Activated T-cell treated with anti-CD3 and anti-CD28 coated beads for 24 hours (primary cell): ENCODE data around the gene PRIM2.
"Not testable (repeated sequence)": the region's sequence is repeated elsewhere in the genome, so short reads cannot be mapped to it uniquely, and the experiment has no call there.

ENCODE experiments used
- DNase-seq: peaks from one replicate; pipeline ENCODE4 v3.0.0-alpha.2; 2020; ENCODE audit warnings: low read depth

PRIM2 gene

GRCh38 chr6:57365076-57365583 lies 47.7 kb downstream of the PRIM2 start:
- not testable (repeated sequence) for DNase-seq

GRCh38 chr6:57368965-57369731 lies 51.7 kb downstream of the PRIM2 start:
- not testable (repeated sequence) for DNase-seq

DNA sequence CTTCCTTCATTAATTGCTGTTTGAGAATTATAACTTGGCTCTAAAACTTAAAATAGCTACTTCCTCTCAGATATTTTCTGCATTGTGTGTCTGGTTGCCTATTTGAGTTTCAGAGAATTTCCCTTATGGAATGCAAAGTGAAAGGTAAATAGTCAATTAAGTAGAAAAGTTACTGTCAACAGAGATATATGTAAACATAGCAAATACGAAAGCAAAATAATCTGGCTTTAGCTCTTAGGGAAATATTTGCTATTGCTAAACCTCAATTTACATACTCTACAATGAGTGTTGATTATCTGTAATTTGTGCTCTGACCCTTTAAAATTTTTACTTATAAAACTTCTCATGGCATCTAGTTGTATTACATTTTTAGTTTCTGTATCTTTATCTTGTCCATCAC lies 54.3 kb downstream of the PRIM2 start:
- not testable (repeated sequence) for DNase-seq

- DNase-seq, result not testable (repeated sequence)
Measured at GRCh38 chr6:57374764-57375163, 57.3 kb downstream of the PRIM2 start.

DNA sequence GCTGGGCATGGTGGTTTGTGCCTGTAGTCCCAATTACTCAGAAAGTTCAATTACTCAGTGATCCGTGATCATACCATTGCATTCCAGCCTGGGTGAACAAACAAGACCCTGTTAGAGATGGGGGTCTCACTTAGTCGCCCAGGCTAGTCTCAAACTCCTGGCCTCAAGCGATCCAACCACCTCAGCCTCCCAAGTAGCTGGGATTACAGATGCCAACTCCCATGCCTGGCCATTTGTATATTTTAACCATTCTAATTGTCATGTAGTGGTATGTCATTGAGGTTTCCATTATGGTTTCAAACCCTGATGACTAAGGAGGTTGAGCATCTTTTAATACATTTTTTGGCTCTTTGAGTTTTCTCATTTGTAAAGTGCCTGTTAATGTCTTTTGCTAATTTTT lies 58.7 kb downstream of the PRIM2 start:
- DNase-seq, result not testable (repeated sequence)

GRCh38 chr6:57389038-57389592 lies 71.7 kb downstream of the PRIM2 start:
- DNase-seq, result not testable (repeated sequence)

DNA sequence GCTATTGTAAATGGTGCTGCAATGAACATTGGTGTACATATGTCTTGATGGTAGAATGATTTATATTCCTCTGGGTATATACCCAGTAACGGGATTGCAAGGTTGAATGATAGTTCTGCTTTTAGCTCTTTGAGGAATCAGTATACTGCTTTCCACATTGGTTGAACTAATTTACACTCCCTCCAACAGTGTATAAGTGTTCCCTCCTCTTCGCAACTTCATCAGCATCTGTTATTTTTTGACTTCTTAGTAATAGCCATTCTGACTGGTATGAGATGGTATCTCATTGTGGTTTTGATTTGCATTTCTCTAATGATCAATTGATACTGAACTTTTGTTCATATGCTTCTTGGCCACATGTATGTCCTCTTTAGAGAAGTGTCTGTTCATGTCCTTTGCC lies 73.4 kb downstream of the PRIM2 start:
- DNase-seq, result not testable (repeated sequence)

GRCh38 chr6:57392047-57392446 lies 74.6 kb downstream of the PRIM2 start:
- DNase-seq, result not testable (repeated sequence)

- not testable (repeated sequence) for DNase-seq
Measured at GRCh38 chr6:57419341-57419740, 101.9 kb downstream of the PRIM2 start.

DNA sequence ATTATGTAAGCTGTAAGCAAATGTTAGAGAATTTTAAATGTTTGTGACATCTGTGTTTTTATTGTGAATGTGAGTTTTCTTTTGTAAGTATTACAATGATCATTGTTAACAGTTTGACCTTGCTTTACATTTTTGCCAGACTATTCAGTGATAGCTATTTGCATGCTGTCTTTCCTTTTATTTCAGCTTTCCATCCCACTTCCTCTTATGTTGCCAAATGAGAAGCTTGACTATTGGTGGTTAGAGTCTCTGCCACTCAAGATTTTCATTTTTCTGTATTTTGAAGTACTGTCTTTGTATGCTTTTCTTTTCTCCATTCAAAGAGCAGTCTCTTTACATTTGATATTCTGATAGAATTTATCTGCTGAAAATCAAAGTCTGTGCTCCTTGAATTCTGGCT lies 104.1 kb downstream of the PRIM2 start:
- no peak for DNase-seq

- no peak for DNase-seq
Measured at GRCh38 chr6:57423468-57423867, 106.0 kb downstream of the PRIM2 start.

- not testable (repeated sequence) for DNase-seq
Measured at GRCh38 chr6:57431742-57432141, 114.3 kb downstream of the PRIM2 start.

GRCh38 chr6:57432157-57432556 lies 114.7 kb downstream of the PRIM2 start:
- DNase-seq, result no peak

DNA sequence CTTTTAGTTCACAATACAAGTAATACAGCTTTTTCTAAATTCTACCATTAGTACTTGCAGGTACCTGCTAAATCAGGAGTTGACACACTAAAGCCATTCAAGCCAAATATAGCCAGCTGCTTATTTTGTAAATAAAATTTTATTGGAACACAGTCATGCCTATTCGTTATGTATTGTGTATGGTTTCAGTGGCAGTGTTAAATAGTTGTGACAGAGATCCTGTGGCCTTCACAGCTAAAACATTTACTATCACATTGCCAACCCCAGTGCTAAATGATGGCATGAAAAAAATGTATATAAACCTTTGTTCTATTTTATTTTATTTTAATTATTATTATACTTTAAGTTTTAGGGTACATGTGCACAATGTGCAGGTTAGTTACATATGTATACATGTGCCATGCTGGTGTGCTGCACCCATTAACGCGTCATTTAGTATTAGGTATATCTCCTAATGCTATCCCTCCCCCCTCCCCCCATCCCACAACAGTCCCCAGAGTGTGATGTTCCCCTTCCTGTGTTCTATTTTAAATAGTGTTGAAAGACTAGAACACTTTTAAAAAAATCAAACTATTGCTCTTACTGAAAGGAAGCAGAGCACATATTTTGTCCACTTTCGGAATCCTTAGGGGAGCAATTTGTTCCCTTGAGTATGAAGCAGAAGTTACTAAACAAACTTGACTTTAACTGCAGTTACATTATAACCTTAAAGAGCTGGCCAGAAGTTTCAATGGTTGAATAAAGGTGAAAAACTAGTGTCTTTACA lies 115.7 kb downstream of the PRIM2 start:
- no peak for DNase-seq

DNA sequence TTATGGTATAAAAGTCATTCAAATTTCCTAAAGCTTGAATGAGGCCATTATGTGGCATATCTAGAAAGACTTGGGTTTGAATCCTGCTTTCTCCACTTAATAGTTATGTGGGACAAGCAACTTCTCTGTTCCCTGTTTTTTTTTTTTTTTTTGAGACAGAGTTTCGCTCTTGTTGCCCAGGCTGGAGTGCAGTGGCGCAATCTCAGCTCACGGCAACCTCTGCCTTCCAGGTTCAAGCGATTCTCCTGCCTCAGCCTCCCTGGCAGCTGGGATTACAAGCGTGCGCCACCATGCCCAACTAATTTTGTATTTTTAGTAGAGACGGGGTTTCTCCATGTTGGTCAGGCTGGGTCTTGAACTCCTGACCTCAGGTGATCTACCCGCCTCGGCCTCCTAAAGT lies 116.4 kb downstream of the PRIM2 start:
- DNase-seq, result not testable (repeated sequence)

GRCh38 chr6:57434944-57435343 lies 117.5 kb downstream of the PRIM2 start:
- DNase-seq, result no peak

DNA sequence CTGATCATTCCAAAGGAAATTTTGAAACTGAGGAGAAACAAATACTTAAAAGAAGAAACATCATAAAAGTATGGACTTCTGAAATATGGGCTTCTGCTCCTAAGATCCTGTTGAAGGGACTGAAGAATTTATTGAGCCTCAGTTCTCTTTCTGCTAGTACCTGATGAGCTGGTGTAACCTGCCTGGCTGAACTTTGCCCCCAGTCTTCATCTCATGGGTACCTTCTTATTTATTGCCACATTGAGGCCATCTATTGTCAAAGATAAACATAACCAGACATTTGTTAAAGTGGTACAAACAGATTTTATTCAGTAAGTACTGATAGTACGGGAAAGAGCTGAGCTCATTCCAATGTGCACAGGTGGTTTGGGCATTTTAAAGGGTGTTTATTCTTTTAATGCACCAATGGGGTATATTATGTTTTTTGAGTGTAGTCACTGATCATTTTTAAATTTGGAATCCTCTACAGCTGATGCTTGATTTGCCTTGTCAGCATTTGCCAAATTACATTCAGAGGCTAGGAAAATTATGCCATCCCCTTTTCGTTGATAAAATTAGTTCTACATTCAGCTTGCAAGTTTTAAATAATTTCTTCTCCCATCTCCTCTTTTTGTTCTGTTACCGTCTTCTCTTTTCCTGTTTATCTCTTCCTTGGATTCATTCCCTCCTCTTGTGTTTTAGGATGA lies 118.2 kb downstream of the PRIM2 start:
- no peak for DNase-seq

DNA sequence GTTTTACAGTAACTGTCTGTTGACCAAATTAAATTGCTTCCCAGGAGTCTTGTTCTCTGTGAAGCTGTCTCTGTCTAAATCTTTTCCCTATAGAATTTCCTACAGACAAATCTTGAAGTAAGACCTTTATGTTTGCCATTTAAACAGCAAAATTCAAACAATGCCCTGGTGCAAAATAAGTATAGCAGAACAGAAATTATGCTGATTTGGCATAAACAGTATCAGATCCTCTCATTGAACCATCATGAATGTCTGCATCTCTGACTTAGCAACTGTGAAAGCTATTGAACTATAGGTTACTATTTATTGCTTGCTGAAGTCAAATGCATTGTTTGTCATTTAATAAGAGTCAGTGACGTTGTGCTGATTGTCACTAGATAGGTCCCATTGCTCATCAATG lies 123.3 kb downstream of the PRIM2 start:
- not testable (repeated sequence) for DNase-seq

DNA sequence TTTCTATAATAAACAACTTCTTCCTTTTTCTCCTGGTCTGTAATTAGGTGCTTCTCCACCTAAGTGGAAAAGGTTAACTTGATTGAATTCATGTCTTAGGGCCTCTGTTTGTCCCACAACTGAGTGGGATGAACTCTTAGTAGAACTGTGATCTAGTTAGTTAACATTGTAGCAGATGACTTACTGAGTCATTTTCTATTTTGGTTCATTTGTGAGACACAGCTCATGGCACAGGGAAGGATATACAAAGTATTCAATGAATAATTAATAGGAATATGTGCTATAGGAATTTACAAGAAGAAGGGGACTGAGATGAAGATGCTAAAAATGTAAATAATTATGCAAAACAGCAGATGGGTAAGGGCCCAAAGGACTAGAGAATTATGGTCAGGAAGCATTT lies 124.7 kb downstream of the PRIM2 start:
- not testable (repeated sequence) for DNase-seq

GRCh38 chr6:57443181-57443580 lies 125.8 kb downstream of the PRIM2 start:
- DNase-seq, result not testable (repeated sequence)

- not testable (repeated sequence) for DNase-seq
Measured at GRCh38 chr6:57444787-57445186, 127.4 kb downstream of the PRIM2 start.

GRCh38 chr6:57445379-57445778 lies 127.9 kb downstream of the PRIM2 start:
- not testable (repeated sequence) for DNase-seq
